ENCODE results near the gene MRPL23.

DNA sequence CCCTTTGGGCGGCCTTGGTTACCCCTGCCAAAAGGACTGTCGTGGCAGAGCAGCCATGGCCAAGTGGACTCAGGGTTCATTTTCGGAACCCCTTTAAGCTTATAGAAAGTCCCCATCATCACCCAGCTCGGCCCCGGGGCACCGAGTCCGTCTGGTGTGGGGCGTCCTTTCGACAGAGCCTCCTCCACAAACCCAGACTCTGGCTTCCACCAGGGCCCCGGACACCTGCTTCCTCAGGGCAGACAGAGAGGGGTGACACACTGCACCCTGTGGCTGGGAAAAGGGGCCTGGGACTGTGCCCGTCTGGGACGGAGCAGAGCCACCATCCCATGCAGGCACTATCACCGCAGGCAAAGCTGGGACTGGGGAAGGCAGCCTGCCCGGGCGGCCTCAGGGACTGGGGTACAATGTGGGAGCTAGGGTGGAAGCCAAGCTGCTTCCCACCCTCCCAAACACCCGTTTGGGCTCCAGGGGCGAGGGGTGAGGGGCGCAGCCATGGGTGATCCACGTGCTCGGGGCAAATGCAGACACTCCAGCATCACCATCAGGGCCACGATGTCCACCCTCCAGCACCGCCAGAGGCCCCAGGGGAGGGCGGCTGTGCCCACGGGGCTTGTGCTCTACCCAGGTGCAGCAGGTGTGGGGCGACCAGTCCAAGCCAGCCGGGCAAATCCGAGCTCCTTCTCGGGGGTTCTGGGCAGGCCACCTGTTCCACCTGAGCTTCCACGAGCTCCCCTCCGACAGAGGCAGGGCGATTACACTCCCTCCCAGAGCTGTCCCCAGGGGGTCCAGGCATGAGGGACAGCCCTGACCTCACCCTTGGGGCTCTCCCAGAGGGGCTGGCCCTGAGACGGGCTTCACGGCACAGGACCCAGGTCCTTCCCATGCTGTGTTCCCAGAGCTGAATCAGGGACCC, 11.7 kb upstream of the MRPL23 start:
- TF ChIP-seq CTCF (IDR thresholded peaks at IDR 0.05 in 2 of 3, conservative IDR thresholded peaks at IDR 0.05 in 1 of 3; ENCODE audit: borderline replicate concordance in 1 of 3, insufficient read depth in 1 of 3, low read depth in 2 of 3, low read length in 2 of 3) (no peak), RAD21 (IDR thresholded peaks at IDR 0.05; ENCODE audit: low read depth) (no peak), POLR2A (IDR thresholded peaks at IDR 0.05; ENCODE audit: borderline replicate concordance, extremely low read depth, insufficient read depth, insufficient read length) (no peak), EZH2 (IDR thresholded peaks at IDR 0.05) (no peak)

All from HCT116 (cell line).